Mesenteric fat pad (tissue), 1 donor: ENCODE data around the gene APOL4. TPM values are rescaled to one million over a fixed set of nuclear protein-coding genes. Genes with fewer than 3 reads are reported as not detected.
"Not testable (repeated sequence)": the region's sequence is repeated elsewhere in the genome, so short reads cannot be mapped to it uniquely, and the experiment has no call there.

Experiments used
- DNase-seq: peaks from one replicate; pipeline ENCODE4 v3.0.0-alpha.2; 2020; ENCODE audit warnings: low spot score
- total RNA-seq: library from RNA; stranded (reverse); fragmentation: NEBNext Ultra II Directional; extraction: Animal tissue kit (Norgen Biotek cat#: 25700); gene quantifications from one replicate; pipeline ENCODE4 v1.2.1, GENCODE V29; 2021
- donor health status: DM: yes; HTN: yes; CAD: no.

APOL4 gene
- total RNA-seq, 1 donor from 2014 or later: 51.4 TPM

DNA sequence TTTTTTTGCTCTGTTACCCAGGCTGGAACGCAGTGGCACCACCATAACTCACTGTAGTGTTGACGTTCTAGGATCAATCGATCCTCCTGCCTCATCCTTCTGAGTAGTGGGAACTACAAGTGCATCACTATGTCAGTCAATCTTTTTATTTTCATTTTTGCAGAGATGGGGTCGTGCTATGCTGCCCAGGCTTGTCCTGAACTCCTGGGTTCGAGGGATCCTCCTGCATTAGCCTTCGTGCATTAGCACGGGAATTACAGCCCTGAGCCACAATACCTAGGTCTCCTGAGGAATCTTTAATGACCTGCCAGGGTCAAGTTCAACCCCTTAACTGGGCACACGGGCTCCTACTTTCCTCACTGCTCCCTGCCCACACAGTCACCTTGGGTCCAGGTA is 45.5 kb downstream of the APOL4 start:
- DNase-seq: no peak

- DNase-seq: no peak
Observed at GRCh38 chr22:36155702-36156101, 45.9 kb downstream of the APOL4 start.

DNA sequence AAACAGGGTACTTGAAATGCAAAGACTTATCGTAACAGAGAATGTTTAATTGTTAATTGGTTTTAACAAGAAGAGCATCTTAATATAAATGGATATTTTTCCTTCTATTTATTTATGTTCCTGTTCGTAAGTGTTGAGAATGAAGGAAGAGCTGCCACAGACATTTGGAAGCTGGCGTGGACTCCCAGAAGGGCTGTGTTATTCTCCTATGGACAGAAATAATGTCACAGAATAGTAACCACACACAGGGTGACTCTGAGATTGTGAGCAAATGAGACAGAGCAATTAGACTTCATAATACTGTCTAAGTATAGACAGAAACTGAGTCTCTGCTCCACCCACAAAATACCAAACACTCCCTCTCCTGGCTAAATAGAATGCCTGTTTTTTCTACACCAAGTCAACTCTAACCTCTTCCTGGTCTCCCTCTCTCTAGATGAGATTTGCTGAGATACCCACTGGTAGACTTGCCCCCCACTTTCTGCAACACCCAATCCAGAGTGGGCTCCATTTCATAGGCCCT is 47.1 kb downstream of the APOL4 start:
- no peak for DNase-seq

- DNase-seq: no peak
Observed at GRCh38 chr22:36153501-36154422, 47.8 kb downstream of the APOL4 start.

- DNase-seq: not testable (repeated sequence)
Observed at GRCh38 chr22:36152821-36153220, 48.8 kb downstream of the APOL4 start.

DNA sequence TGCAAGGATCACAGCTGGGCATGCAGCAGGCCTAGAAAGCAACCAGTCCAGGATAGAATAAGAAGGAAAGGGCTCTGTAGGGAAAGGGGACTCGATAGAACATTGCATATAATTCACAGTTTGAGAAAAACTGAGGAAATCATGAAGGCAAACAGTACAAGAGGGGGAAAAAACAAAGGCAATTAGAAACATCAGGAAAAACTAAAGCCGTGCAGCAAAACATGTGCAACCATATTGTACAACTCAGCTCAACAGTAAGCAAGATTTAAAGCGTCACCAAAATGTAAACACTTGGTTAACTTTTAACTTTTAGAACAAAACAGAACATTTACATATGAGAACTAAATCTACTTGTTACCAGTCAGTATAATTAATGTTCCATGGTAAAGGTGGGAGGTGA is 49.5 kb downstream of the APOL4 start:
- no peak for DNase-seq

DNA sequence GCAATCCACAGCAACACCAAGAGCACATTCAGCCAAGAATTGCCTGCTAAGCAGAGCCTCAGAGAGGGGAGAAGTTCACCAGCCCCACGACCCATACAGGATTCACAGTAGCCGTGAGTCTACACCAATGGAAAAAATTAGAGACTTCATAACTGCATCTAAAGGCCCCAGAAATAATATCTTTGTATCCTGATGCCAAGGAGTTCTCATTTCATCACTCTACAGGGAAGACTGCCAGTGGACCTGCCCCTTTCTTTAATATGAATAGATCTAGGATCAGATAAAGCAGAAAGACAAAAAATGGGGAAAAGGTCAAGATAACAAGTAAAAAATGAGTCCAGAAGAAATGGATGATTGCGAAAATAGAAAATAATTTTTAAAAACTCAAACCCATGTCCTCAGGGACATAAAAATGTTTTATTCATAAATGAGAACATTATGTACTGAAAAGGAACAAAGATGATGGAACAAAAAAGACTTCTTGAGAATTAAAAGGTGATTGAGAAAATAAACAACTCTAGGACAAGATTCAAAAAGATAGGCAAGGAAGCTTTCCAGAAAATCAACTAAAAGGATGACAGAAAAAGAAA is 50.5 kb downstream of the APOL4 start:
- DNase-seq: no peak

GRCh38 chr22:36149441-36149840 is 52.2 kb downstream of the APOL4 start:
- DNase-seq: peak; percentile 33

DNA sequence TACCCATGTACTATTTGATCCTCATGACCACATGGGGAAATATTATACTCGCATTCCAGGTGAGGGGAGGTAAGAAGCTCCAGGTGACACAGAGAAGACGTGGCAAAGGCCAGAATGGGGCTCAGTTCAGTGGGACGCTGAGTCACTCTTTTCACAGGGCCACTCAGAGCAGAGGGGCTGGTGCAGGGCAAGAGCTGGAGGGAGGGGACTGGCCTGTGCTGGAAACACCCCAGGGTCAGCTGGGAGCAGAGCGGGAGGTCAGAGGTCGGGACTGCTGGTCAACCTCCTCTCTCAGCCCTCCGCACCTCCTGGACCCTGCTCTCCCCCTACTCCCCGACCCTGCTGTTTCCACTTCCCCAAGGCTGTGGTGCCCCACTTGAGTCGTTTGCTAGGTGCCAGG is 53.2 kb downstream of the APOL4 start:
- DNase-seq: no peak

DNA sequence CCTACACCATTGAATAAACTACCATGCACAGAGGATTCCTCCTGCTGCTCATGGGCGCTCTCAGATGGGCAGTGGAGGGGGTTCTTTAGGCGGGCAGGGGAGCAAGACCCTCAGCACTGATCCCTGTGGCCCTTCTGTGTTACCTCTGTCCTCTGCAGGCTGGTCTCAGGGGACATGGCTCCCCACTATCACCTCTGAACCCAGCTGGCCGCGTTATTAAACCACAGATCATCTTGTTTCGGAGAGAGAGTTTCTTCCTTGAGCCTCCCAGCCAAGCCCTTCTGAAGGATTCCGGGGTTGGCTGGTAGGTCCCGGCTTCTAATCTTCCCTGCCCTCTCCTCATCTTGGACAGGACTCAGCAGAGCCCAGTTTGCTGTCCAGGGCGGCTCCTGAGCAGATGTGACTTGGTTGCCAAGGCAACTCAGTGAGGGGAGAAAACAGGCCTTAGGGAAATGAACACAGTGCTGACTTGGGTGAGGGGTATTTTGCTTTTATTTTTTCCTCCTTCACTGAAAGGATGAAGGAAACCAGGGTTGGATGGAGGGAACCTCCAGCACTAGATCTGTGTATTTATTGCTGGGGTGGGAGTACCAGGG is 54.3 kb downstream of the APOL4 start:
- DNase-seq: peak; percentile 60

- DNase-seq: peak; percentile 39
Observed at GRCh38 chr22:36145881-36146280, 55.7 kb downstream of the APOL4 start.

GRCh38 chr22:36144886-36145541 is 56.6 kb downstream of the APOL4 start:
- DNase-seq: peak; percentile 86

GRCh38 chr22:36143956-36144355 is 57.7 kb downstream of the APOL4 start:
- peak; percentile 37 for DNase-seq

DNA sequence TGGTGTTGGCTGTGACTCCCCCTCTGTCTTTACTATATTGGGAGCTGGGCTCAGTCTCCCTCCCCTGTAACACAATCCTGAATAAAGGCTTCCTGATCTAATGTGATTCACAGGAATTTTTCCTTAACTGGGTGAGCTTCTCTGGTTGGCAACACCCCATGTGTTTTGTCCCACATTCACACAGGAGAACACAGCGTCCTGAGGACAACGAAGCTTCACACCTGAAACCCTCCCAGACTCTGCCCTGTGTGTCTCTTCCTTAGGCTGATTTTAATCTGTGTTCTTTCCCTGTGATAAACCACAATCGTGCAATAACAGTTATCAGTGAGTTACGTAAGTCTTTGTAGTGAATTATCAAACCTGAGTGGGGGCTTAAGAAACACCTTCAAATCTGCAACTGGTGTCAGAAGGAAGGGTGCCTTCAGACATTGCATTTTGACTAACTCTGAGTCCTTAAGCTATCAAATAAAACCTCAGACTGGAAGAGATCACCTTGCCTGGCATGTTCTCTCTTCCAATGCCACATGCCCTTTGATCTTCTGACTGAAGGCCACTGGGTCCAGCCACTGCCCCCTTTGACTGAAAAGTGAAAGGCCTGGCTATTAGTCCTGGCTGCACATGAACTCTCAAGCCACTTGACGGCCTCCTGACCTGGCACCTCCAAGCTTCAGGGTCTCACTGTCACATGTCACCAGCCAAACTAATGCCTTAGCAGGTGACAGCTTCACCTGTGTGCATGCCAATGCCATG is 58.4 kb downstream of the APOL4 start:
- DNase-seq: peak; percentile 69

- peak; percentile 41 for DNase-seq
Observed at GRCh38 chr22:36141481-36141880, 60.1 kb downstream of the APOL4 start.

Other genes with a start within 250 kb of the APOL4 start
- gene RBFOX2, start 173.0 kb downstream of the APOL4 start, total RNA-seq: 50.1 TPM
- 66.8 TPM for gene APOL3, start 41.1 kb downstream of the APOL4 start, total RNA-seq
- 168 TPM for gene APOL2, start 37.7 kb upstream of the APOL4 start, total RNA-seq
- 82.3 TPM for gene APOL1, start 51.3 kb upstream of the APOL4 start, total RNA-seq
- gene MYH9, start 186.2 kb upstream of the APOL4 start, total RNA-seq: 673 TPM